ENCODE data around the gene MYH11.

The MYH11 gene

DNA sequence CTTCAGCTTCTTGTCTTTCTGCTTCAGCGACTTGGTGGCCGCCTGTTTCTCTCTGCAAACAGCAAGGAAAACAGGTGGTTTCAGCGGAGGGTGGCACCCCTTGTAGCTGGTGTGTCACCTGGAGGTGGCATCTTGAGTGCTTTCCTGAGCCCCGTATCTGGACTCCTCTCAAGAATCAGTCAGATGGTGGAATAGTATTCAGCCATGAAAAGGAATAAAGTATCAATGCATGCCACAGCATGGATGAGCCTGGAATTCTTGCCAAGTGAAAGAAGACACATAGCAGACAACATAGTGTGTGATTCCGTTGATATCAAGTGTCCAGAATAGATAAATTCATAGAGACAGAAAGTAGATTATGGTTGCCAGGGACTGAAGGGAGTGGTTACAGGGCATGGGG lies 141.6 kb downstream of the MYH11 start:
- TF ChIP-seq, protein P1, sequence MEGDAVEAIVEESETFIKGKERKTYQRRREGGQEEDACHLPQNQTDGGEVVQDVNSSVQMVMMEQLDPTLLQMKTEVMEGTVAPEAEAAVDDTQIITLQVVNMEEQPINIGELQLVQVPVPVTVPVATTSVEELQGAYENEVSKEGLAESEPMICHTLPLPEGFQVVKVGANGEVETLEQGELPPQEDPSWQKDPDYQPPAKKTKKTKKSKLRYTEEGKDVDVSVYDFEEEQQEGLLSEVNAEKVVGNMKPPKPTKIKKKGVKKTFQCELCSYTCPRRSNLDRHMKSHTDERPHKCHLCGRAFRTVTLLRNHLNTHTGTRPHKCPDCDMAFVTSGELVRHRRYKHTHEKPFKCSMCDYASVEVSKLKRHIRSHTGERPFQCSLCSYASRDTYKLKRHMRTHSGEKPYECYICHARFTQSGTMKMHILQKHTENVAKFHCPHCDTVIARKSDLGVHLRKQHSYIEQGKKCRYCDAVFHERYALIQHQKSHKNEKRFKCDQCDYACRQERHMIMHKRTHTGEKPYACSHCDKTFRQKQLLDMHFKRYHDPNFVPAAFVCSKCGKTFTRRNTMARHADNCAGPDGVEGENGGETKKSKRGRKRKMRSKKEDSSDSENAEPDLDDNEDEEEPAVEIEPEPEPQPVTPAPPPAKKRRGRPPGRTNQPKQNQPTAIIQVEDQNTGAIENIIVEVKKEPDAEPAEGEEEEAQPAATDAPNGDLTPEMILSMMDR (IDR thresholded peaks at IDR 0.05; ENCODE audit: low read depth, low read length), result no peak

DNA sequence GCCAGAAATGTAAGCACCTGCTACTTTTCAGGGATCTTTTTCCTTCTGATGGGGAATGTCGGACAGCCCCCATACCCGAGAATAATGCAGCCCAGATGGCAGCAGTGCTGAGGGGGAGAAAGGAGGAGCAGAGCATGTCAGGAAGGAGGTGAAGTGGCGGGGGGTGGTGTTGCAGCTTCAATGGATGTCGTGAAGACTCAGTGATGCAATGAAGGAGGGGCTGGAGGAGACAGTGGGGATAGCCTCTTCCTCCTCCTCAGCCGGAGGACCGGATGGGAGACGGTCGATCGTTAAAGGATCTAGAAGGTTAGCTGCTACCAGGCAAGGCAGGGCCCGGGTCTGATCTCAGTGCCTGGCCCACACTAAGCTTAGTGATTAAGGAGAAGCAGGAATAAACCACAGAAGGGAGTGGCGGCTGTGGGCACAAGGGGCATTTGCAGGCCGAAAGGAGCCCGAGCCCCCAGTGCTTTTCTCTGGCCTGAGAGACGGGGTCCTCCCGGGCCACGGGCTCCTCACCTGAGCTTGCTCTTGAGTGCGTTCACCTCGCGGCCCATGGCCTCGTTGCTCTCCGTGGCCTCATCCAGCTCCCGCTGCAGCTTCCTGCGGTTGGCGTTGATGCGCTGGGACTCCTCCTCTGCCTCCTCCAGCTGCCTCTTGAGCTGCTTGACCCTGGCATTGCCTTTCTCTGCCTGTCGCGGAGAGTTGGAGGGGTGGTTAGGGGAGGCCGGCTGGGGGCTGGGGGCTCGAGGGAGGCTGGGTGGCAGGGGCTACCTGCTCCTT lies 142.2 kb downstream of the MYH11 start:
- no peak for DNase-seq (ENCODE audit: extremely low read depth, low read depth)
- TF ChIP-seq, protein P1 (IDR thresholded peaks at IDR 0.05; ENCODE audit: low read depth, low read length), result no peak

More for the DNA sequence above, 141.6 kb downstream of the MYH11 start:
- no peak for DNase-seq (ENCODE audit: extremely low read depth, low read depth)

DNA sequence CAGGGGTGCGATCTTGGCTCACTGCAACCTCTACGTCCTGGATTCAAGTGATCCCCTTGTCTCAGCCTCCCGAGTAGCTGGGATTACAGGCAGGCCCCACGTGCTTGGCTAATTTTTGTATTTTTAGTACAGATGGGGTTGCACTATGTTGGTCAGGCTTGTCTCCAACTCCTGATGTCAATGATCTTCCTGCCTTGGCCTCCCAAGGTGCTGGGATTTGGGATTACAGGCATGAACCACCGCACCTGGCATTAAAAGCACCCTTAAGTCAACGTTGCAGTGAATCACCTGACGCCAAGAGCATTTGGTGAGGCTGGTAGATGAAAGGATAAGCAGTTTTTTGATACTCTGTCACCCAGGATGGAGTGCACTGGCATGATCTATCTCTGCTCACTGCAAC lies 147.8 kb downstream of the MYH11 start:
- DNase-seq (ENCODE audit: extremely low read depth, low read depth), result no peak
- TF ChIP-seq, protein P1 (IDR thresholded peaks at IDR 0.05; ENCODE audit: low read depth, low read length), result no peak

DNA sequence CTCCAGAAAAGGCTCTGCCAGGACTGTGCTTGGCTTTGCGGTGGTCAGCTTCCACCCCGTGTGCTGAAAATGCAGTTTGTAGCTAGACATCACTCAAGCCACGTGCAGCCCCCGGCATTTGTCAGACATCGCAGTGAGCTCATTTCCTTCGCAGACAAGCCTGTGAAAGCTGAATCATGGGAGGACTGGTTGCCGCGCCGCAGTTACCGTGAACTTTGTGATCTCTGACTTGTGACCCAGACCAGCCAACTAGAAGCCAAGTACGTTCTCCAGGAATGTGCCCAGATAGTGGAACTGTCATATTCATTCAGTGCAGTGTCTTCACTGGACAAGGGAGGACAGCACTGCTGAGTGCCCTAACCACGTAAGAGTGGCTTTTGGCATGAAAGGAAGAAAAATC lies 148.7 kb downstream of the MYH11 start:
- DNase-seq (ENCODE audit: extremely low read depth, low read depth), result no peak
- TF ChIP-seq, protein P1 (IDR thresholded peaks at IDR 0.05; ENCODE audit: low read depth, low read length), result no peak

DNA sequence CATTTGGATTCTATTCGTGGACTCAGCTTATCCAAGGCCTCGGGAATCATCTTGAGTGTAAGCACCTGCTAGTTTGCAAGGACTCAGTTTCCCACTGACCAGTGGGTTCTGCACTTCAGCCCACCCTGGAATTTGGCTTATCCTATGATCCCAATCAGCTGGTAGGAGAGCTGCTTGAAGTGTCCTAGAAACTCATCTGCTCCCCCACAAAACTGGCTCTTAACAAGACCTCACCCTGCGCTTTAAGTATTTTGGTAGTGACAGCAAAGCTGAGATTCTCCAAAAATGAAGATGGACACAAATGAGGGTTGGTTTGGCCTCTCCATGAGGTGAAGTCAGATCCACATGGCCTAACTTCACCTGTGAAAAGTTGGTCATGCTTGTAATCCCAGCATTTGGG lies 149.5 kb downstream of the MYH11 start:
- TF ChIP-seq, protein P1 (IDR thresholded peaks at IDR 0.05; ENCODE audit: low read depth, low read length), result no peak
- no peak for DNase-seq (ENCODE audit: extremely low read depth, low read depth)

DNA sequence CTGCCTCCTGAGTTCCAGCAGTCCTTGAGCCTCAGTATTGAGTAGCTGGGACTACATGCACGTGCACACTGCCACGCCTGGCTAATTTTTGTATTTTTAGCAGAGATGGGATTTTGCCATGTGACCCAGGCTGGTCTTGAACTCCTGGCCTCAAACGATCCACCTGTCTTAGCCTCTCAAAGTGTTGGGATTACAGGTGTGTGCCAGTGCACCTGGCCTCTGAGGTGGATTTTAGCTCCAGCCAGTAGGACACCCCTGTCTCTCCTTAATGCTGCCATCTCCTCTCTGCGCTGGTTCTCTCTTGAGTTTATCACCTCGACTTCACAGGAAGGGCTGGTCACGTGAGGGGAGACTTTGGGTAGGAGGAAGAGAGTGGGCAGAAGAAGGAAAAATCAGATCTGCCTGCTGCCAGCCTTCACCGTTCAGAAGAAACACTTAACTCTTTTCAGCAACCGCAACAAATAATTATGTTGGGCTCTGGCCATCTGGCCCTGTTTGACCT lies 151.7 kb downstream of the MYH11 start:
- no peak for DNase-seq (ENCODE audit: extremely low read depth, low read depth)
- TF ChIP-seq, protein P1 (IDR thresholded peaks at IDR 0.05; ENCODE audit: low read depth, low read length), result no peak

DNA sequence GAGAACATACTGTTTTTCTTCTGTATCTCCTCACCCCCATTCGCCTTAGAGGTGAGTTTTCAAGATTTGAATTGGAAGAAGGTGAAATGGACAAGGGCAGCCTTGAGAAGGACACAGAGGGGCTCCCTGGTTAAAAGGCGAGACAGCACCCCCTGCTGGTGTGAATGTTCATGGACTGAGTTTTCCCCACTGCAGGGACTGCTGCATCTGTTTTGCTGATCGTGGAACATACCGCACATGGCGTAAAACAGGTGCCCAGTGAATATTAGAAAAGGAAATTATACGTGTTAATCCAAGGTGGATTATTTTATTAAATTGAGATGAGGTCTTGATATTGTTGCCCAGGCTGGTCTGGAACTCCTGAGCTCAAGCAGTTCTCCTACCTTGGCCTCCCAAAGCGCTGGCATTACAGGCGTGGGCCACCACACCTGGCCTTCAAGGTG lies 152.3 kb downstream of the MYH11 start:
- TF ChIP-seq, protein P1 (IDR thresholded peaks at IDR 0.05; ENCODE audit: low read depth, low read length), result peak; percentile 78
- peak; percentile 45 for DNase-seq (ENCODE audit: extremely low read depth, low read depth)

Measured in AG09319 (cell line).